Measurements from ENCODE around the gene KIAA1755.

The KIAA1755 gene

DNA sequence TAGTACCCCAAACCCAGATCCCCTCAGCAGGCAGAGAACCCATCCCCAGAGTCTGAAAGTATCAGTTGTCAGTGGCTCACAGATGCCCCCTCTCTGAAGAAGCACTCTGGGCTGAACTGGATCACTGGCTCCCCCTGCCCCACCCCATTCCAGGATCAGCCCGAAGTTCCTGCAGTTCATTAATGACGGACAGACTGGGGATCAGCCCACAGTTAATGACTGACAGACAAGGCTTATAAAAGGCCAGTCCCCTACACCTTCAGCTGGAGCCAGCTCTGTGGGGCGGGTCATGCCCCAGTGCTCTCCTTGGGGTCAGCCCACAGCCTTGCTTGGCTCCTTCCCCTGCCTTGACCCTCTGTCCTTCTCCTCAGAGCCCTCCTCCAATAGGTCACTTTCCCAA lies 21.7 kb downstream of the KIAA1755 start:
- no peak for DNase-seq

DNA sequence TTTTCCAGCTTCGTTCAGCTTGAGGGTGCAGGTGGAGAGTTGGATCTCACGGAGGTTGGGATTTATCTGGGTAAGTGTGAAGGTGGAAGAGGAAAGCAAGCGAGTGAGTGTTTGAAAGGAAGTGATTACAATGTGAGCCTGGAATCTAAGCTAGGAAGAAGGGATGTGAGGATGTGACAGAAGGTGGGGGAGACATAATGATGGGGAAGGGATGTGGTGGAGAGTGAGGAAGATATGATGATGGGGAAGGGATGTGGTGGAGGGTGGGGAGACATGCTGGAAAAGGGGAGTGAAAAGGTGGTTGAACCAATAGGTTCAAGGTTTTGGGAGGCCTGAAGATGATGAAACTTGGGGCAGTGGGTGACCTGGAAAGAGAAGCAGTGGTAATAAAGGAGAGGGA lies 23.2 kb downstream of the KIAA1755 start:
- no peak for DNase-seq

DNA sequence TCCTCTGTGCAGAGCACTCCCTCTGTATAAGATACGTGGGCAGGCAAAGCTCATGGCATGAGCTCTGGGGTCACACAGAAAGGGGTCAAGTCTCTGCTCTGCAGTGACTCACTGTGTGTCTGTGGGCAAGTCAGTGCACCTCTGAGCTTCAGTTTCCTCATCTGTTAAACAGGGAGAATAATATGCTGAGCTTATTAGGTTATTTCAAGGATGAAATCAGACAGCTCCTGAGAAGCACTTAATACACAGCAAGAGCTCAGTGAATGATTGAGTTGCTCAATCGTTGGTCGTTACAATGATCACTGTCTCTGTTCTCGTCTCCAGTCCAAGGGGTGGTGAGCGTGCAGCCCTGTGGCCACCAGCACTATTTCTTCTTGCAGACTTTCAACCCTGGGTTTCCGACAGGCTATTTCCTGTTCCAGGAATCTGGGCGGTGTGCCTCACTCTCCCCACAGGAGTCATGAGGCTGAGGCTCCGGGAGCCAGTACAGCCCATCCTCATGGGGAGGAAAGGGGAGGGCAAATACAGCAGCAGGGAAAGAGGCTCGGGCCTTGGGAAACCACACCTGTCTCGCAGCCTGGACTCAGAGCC lies 28.9 kb downstream of the KIAA1755 start:
- peak; percentile 40 for DNase-seq

DNA sequence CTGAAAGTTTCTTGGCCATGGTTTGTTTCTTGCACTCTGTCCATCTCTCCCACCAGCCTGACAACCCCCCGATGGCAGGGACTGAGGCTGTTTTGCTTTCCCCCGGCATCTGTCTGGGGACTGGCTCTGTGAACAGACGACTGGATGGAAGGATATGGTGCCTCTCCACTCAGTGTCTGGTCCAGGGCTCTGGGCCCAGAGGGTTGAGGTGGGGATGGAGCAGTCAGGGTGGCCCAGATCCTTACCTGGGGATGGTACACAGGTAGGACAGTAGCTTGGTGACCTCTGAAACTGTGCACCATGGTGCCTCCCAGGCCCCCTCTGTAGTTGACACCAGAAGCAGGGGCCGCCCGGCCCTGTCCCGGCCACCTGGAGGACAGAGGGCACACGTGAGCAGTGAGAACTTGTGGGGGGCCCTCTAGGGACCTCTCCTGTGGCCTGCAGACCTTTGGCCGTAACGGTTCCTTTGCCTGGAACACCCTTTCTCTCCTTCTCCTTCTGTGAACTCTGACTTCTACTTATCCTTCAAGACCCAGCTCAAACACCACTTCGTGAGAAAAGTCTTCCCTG lies 29.5 kb downstream of the KIAA1755 start:
- DNase-seq: no peak

DNA sequence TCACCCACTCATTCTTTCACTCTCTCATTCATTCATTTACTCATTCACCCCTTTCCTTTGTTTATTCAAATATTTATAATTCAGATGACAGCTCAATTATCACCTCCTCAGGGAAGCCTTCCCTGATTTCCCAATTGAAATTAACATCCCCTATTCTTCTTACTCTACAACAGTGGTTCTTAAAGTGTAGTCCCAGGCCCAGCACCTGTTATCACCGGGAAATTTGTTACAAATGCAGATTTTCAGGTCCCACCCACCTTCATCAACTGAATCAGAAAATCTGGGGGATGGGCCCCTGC lies 30.3 kb downstream of the KIAA1755 start:
- no peak for DNase-seq

DNA sequence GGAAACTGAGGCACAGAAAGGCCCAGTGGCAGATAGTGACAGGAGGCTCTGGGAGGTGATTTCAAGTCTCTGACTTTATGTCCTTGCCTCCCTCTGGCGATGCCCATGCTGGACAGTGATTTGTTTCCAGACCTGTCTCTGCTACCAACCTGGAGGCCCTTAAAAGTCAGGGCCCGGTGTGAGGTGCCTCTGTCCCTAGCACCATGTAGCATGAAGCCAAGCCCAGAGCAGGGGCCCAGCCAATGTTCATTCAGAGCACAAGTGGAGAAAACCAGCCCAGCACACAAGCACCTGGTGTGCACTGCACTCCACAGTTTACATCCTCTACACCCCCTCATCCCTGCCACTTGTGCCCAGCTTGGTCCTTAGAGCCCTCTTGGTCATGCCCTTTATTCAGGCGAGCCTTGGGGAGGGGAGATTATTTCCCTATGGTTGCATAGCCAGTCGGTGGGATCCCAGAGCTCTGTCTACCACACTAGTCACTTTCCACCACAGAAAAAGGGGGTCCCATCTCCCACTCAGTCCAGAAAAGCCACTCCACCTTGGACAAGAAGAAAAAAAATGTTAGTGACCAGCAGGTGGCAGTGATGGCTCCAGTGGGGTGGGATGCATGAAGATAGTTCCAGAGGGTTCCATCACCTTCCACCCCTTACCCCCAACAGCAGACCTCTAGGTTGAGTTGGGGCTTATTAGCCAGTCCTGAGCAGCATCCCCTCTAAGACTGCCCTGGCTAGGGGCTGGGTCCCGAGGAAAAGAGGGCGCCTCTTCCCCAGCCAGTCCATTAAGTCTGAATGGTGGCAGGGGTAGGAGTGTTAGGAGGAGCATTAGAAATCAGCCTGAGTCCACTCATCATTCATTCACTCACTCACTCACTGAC lies 30.9 kb downstream of the KIAA1755 start:
- DNase-seq: peak; percentile 49

DNA sequence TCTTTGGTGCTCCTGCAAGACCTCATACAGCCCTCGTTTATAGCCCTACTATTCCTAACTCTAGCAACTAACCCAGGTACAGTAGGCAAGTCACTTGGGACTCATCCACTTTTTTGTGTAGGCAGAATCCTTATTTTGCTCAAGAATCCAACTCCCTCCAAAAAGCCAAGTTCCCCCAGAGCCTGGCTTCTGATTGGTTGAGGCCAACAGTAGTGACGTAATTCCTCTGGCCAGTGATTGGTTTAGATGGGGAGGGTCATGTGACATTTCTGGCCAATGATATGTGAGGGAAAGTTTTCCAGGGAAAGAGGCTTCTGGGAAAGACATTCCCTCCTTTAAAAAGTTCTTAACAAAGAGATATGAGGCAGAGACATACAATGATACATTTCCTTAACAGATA lies 32.1 kb downstream of the KIAA1755 start:
- peak; percentile 25 for DNase-seq

DNA sequence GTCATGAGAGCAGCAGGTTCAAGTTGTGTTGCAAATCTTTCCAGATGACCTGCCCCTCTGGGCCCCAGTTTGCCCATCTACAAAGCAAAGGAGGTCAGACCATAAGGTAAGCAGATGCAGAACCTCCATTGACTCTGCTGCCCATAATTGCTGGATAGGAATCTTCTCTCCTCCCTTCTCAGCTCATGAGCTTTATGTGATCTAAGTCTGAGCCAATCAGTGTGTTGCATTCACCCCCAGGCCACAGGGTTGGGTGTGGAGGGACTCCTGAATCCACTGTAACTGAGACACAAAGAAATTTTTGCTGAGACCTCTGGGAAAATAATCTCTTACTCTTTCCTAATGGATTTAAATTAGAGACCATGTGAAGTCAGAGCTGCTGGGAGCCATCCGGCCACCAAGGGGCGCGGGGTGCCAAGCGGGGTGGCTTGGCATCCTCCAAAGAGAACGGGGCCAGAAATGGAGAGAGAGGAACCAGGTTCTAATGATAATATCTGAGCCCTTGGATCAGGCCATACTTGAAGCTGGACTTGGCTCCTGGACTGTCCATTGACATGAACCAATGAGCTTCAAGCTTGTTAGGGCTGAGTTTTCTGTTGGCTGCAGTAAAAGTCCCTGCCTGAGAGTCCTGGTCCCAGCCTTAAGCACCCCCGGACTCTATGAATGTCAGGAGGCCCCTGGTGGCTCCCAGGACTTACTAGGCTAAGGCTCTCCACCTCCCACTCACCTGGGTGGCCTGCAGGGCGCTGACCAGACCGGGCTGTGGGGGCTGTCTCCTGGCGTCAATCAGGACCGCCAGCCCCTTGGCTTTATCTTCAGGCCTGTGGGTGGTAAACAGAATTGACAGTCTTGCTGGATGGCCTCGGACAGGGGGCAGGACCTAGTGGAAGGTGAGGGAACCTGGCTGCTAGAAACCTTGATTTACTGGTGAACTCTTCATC lies 32.8 kb downstream of the KIAA1755 start:
- no peak for DNase-seq

DNA sequence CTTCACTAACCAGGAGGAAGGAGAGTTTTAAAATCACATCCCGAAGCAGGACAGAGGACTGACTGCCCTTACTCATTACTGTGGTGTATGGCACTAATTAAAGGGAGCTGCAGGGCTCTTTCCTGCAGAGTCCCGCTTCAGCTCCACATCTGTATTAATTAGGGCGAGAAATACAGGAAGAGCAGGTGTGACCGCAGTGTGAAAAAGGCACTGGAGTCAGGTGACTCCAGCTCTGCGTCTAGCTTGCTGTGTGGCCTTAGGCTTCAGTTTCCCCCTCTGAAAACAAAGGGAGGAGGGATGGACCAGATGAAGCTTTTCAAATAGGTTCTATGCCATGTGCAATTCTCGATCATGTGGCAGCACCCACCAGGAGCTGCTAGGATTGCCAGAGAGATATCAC lies 34.0 kb downstream of the KIAA1755 start:
- DNase-seq: no peak

DNA sequence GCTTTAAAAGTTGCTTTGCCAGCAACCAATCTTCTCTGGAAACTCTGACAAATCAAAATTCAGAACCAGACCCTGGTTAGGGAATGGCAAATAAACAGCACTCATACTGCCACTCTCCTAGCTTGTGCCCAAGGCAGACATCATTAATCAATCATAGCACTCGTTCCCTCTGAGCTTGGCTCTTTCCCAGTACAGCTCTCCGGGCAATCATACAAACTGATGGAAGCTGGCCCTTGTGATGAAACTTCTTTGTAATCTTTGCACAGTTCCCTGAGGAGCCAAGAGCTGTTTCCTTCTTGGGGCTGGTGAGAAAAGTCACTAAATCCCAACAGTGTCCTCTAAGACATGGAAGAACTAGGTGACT lies 34.7 kb downstream of the KIAA1755 start:
- DNase-seq: no peak

DNA sequence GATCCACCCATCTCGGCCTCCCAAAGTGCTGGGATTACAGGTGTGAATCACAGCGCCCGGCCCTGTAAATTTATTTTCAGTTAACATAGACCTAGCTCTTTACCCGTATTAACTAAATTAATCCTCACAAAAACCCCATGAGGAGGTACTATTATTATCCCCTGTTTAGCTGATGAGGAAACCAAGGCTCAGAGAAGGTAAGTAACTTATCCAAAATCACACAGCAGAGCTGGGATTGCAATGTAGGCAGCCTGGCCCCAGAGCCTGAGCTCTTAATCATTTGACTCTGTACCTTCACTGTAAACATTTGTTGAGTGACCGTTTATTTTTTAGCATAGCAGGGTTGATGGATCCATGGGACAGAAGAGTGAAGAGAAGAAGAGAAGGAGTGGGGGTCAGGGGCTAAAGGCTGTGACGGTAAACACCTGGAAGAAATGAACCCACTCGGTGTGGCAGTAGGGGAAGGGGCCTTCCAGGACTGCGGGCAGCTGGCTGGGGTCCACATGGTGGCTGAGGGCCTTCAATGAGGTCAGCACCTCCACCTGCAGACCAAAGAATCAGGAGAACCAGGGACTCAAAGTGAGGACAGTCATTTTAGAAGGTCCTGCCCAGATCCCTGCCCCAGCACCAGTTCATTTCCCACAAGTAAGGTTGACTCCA lies 35.2 kb downstream of the KIAA1755 start:
- DNase-seq: no peak

DNA sequence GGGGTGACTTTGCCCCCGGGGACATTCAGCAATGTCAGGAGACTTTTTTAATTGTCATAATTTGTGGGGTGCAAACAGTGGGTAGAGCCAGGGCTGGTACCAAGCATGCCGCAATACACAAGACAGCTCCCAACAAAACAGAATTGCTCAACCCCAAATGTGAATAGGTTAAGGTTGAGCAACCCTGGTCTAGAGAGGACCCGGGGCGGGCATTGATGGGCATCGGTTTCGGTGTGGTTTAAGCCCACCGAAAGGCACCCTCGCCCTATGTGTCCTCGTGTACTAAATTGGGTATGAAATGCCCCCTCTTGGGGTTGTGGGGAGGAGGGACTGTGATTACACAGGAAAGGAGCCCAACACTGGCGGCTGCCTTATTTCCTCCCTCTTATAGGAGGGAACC lies 36.0 kb downstream of the KIAA1755 start:
- no peak for DNase-seq

DNA sequence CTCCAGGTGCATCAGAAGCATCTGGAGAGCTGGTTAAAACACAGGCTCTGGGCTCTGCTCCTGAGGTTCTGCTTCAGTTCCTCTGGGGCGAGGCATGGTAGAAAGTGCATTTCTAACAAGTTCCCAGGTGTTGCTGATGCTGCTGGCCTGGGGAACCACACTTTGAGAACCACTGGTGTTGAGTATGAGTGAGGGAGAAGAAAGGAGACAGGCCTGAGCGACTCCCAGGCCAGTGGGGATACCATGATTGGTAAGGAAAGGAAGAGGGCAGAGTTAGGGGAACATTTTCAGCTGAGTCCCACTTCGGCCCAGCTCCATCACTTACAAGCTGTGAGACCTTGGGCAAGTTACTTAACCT lies 36.8 kb downstream of the KIAA1755 start:
- no peak for DNase-seq

DNA sequence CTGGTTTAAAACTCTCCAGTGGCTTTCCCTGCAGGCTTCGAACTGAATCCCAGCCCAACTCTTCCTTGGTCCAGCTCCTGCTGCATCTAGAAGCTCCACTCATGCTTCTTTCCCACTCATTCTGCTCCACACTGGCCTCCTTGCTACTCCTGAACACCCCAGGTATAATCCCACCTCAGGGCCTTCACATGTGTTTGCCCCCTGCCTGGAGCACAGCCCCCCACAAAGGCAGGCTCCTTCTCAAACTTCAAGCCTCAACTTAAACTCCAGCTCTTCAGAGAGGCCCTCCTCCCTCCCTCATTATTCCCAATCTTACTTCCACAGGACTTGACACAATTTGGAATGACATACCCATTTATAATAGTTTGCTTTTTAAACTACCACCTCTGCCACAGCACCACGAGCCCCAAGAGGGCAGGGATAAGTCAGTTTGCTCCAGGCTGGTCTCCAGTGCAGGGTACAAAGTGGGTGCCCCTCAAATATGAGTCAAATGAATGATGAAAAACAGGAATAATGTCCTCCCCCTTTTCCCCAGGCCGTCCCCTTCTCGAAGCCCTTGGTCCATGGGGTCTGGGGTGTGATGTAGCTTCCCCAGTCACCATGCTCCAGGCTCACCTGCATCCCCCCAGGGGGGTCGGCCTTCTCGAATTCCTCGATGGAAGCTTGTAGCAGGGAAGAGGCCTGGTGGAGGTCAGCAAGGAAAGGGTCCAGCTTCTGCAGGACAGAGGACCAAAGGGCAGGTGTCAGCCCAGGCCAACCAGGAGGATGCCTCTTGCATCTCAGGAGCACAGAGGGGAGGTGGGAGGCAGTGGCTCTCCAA lies 37.4 kb downstream of the KIAA1755 start:
- DNase-seq: no peak

DNA sequence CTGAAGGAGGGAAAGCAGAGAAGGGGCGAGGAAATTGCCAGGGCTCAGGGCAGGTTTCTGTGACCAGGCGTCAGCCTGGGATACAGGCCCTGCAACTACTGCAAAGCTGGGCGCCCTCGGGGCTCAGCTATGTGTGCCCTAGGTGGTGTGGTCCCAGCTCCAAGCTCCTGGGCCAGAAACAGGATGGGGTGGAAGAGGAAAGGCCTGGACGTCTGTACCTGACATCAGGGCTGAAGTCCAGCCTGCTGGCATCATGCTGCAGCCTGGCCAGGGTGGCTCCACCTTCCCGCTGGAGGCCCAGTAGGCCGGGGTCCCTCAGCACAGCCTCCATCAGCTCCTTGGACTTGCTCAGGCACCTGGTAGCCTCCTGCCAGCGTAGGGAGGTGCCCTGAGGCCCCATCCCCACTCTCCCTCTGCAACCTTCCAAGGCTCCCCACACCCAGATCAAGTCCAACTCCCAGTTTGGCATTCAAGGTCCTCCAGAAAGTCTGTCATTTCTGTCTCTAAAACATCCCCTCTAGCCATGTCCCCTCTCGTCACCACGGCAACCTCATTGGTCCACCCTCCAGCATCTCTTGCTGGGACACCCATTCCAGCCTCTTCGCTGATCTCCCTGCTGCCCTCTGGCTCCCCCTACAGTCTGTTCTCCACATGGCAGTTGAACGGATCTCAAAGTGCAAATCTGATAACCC lies 38.2 kb downstream of the KIAA1755 start:
- DNase-seq: peak; percentile 60

DNA sequence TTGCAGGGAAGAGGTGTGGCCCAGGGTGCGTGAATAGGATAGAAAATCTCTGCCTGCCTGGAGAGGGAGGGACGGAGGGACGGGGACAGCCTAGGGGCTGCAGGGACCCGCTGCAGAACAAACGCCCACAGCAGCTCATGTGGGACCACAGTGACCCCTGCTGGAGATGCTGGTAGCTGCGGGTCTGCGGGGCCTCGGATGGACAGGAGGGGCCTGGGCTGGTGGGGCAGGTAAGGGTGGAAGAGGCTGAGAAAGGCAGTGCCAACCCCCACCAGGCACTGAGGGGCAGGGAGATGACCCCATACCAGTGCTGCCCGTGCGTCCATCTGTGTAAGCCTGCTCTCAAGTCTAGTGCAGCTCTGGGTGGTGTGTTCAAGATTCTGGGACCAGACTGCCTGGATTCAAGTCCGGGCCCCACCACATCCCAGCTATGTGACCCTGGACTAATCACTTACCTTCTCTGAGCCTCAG lies 39.4 kb downstream of the KIAA1755 start:
- peak; percentile 66 for DNase-seq

DNA sequence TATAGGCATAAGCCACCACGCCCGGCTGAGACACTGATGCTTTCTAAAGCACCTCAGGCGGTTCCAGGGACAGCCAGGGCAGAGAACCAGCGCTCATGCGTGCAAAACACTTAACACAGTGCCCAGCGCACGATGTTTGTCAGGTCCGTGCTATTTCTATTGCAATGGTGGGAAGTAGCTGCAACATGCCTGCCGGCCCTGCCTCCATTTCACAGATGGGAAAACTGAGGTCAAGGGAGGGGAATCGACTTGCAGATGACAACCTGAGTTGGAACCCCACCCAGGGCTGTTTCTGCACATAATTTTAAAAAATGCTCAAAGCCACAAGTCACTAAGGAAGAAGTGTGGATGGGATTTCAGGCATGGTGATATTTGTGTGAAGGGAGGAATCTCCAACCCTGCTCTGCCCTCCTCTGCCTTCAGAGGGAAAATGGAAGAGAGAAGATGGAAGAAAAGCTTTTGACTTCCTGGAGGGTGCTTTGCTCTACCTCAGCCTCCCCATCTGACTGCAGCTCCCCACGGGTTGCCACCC lies 39.9 kb downstream of the KIAA1755 start:
- DNase-seq: no peak

DNA sequence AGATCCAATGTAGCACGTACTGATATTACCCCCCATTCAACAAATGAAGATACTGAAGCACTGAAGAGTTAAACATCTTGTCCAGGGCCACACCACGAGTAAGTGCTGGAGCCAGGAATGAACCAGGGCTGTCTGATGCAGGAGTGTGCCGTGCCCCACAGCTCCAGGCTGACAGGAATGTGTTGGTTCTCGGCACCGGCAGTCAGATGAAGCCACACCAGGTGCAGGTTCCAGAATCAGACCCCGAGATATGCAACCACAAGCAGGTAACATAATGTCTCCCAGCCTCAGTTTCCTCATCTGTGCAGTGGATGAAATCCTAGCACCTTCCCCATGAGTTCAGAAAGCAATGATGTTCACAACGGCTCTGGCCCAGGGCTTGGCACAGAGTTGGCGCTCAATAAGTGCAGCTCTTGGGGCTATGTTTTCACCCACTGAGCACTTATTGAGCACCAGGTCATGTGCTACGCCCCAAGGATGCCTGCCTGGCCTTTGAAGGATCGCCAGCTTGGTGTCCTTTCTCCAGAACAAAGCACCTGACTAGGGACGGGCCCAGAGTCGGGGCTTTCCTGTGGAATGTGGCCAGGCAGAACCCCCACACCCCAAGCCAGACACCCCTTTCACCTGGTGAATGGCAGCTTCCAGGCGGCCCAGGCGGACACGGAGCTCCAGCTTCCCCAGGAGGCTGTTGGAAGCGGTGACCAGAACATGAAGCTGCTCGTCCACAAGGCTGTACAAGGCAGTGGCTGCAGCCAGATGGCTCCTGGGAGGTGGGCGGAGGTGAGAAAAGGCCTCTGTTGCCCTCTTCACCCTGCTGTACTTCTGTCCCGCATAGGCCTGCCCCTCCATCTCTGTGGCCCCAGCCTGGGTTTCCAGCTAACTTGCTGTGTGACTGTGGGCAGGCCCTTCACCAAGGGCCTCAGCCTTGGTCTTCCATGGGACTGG lies 41.3 kb downstream of the KIAA1755 start:
- DNase-seq: no peak

DNA sequence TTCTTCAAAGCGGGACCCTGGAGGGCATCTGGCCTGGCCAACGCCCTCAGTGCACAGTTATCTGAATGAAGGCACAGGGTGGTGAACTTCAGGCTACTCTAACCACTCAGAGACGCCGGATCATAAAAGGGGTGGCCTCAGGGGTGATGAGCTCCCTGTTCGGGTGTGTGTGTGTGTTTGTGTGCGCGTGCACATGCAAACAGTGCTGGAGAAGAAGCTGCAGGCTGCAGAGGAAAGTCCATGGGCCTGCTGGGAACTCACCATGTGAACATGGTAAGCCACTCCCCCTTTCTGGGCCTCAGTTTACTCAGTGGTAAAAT lies 42.0 kb downstream of the KIAA1755 start:
- no peak for DNase-seq

Measured in EL (cell line).